RWPE1 (cell line): ENCODE measurements around the gene POLR1E.
"Not testable (repeated sequence)": the region's sequence is repeated elsewhere in the genome, so short reads cannot be mapped to it uniquely, and the experiment has no call there.

Experiments
- CTCF ChIA-PET: fragments of 350-600 bp; sonication (Branson Sonifier 250); formaldehyde crosslinking; extraction: SDS; loops from one replicate; lab custom pipeline; 2021; lab: Yijun Ruan, JAX
- POLR2A ChIA-PET: fragments of 400-600 bp; formaldehyde crosslinking; extraction: SDS; loops from one replicate; lab custom pipeline; 2020; ENCODE audit warnings: antibody characterized with exemption; ENCODE audit not compliant: low non-redundant PET; lab: Yijun Ruan, JAX
- DNase-seq: peaks from one replicate; pipeline ENCODE4 v3.0.0; 2012; ENCODE audit warnings: low spot score
- H3K27ac ChIP-seq: fragments of 450-650 bp; 2 replicates; pipeline ENCODE4 v1.5.1; 2017
- TF ChIP-seq, protein P1 (sequence below): fragments of 450-650 bp; conservative IDR thresholded peaks from 2 replicates; pipeline ENCODE4 v1.5.1; 2017; ENCODE audit warnings: low read depth, mild to moderate bottlenecking

POLR1E gene

GRCh38 chr9:37507566-37508134 is 21.9 kb downstream of the POLR1E start:
- H3K27ac ChIP-seq: peak overlapping the region; percentile 31
- CTCF ChIA-PET: no interaction called here
- DNase-seq: no peak
- TF ChIP-seq, protein P1, sequence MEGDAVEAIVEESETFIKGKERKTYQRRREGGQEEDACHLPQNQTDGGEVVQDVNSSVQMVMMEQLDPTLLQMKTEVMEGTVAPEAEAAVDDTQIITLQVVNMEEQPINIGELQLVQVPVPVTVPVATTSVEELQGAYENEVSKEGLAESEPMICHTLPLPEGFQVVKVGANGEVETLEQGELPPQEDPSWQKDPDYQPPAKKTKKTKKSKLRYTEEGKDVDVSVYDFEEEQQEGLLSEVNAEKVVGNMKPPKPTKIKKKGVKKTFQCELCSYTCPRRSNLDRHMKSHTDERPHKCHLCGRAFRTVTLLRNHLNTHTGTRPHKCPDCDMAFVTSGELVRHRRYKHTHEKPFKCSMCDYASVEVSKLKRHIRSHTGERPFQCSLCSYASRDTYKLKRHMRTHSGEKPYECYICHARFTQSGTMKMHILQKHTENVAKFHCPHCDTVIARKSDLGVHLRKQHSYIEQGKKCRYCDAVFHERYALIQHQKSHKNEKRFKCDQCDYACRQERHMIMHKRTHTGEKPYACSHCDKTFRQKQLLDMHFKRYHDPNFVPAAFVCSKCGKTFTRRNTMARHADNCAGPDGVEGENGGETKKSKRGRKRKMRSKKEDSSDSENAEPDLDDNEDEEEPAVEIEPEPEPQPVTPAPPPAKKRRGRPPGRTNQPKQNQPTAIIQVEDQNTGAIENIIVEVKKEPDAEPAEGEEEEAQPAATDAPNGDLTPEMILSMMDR: no peak
- POLR2A ChIA-PET: no interaction called here

GRCh38 chr9:37508135-37508833 is 22.5 kb downstream of the POLR1E start:
- ChIA-PET CTCF (interaction anchor here (0.7 kb wide), 1 partner anchor 837 kb away, joined by 3 read pairs; no protein-coding TSS in a partner anchor), POLR2A (no interaction called here)
- DNase-seq: no peak
- H3K27ac ChIP-seq: peak overlapping the region; percentile 31
- TF ChIP-seq, protein P1: no peak

DNA sequence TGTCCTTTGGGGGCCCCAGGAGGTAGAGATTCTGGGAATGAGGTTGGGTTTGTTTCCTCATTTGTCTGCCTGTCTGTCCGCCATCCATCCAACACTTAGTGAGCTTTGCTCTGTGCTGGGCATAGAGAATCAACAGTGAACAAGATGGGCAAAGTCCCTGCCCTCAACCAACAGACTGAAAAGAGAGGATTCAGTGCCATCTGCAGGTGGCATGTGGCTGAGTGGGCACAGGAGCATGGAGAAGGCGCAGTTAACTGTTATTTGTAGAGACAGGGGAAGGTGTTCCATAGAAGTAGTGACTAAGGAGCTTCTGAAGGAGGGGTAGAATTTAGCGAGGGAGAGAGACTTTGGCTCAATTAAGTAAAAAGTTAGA is 23.1 kb downstream of the POLR1E start:
- ChIA-PET CTCF (interaction anchor here (0.7 kb wide), 2 partner anchors 51 to 837 kb away, joined by 3 read pairs; no protein-coding TSS in a partner anchor), POLR2A (no interaction called here)
- DNase-seq: no peak
- TF ChIP-seq, protein P1: no peak
- peak overlapping the region; percentile 31 for H3K27ac ChIP-seq

GRCh38 chr9:37509536-37509935 is 23.8 kb downstream of the POLR1E start:
- POLR2A ChIA-PET: no interaction called here
- CTCF ChIA-PET: interaction anchor here (0.7 kb wide), 1 partner anchor 50 kb away, joined by 3 read pairs; no protein-coding TSS in a partner anchor
- peak overlapping the region; percentile 16; the same call in 1 of the 2 replicates for H3K27ac ChIP-seq
- DNase-seq: no peak
- TF ChIP-seq, protein P1: no peak

GRCh38 chr9:37510053-37510452 is 24.3 kb downstream of the POLR1E start:
- peak overlapping the region; percentile 16; the same call in 1 of the 2 replicates for H3K27ac ChIP-seq
- DNase-seq, POLR2A ChIA-PET: not testable (repeated sequence)
- CTCF ChIA-PET: interaction anchor here (0.5 kb wide), 1 partner anchor 15 kb away, joined by 3 read pairs; no protein-coding TSS in a partner anchor

DNA sequence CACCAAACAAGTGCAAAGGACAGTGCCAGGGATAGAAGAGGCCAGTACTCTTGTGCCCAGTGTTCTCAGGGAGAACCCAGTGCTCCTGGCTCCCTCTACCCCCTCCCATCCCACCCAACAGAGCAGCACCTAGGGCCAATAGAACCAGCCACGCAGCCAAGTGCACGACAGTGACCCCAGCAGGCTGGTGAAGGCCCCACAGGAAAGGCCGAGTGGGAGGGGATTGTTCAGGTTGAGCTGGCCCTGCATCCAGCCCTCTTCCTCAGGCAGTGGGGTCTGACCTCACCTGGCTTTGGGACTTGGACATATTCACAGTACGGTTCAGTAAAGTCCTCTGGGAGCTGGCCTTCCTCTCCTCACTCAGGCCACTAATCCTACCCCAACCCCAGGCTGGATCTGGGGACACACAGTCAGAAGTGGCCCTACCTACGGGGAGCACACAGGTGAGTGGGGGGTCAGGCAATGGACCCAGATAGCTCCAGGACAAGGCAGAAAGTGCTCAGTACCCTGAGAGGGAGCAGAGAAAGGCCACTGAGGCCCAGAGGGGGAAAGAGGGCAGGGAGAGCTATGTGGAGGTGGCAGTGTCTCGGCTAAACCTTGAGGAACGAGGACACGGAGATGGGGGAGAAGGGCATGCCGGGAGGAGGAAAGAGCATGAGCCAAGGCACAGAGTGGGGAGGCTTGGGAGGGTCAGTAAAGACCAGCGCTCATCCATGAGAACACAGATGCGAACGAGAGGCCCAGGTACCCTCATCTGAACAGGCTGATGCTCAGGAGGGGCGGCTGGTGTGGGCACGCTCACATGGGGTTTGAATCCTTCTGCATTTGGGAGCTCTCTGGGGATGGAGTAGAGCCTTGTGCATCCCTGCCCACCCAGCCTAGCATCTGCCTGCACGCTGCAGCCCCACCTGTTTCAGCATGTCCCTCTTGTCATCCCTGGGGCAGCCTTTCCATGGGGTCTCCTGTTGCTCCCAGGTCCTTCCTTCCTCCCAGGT is 25.6 kb downstream of the POLR1E start:
- TF ChIP-seq, protein P1: no peak

More for the DNA sequence above, 25.6 kb downstream of the POLR1E start:
- ChIA-PET POLR2A (no interaction called here), CTCF (no interaction called here)
- H3K27ac ChIP-seq: no peak overlapping the region
- DNase-seq: no peak
